NCI-H2196 (cell line): ENCODE results near the gene SOHLH1.

Experiments
- DNase-seq: peaks from one replicate; lab custom pipeline; 2025; ENCODE audit not compliant: unreplicated experiment; lab: John Stamatoyannopoulos, UW

The SOHLH1 gene, protein sequence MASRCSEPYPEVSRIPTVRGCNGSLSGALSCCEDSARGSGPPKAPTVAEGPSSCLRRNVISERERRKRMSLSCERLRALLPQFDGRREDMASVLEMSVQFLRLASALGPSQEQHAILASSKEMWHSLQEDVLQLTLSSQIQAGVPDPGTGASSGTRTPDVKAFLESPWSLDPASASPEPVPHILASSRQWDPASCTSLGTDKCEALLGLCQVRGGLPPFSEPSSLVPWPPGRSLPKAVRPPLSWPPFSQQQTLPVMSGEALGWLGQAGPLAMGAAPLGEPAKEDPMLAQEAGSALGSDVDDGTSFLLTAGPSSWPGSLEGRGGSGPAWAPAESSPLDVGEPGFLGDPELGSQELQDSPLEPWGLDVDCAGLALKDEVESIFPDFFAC

GRCh38 chr9:135699440-135699839 lies at the start of gene SOHLH1:
Gene SOHLH1 (minus strand): TSS chr9:135699481. CDS start chr9:135699467, 14 bp downstream.
- DNase-seq: no peak

GRCh38 chr9:135748676-135749075 lies 49.4 kb upstream of the SOHLH1 start:
- no peak for DNase-seq

GRCh38 chr9:135747311-135747710 lies 48.0 kb upstream of the SOHLH1 start:
- no peak for DNase-seq

- no peak for DNase-seq
Observed at GRCh38 chr9:135746565-135746964, 47.3 kb upstream of the SOHLH1 start.

- DNase-seq: no peak
Observed at GRCh38 chr9:135745686-135746324, 46.5 kb upstream of the SOHLH1 start.

GRCh38 chr9:135745189-135745588 lies 45.9 kb upstream of the SOHLH1 start:
- no peak for DNase-seq

- DNase-seq: no peak
Observed at GRCh38 chr9:135744333-135745070, 45.2 kb upstream of the SOHLH1 start.

DNA sequence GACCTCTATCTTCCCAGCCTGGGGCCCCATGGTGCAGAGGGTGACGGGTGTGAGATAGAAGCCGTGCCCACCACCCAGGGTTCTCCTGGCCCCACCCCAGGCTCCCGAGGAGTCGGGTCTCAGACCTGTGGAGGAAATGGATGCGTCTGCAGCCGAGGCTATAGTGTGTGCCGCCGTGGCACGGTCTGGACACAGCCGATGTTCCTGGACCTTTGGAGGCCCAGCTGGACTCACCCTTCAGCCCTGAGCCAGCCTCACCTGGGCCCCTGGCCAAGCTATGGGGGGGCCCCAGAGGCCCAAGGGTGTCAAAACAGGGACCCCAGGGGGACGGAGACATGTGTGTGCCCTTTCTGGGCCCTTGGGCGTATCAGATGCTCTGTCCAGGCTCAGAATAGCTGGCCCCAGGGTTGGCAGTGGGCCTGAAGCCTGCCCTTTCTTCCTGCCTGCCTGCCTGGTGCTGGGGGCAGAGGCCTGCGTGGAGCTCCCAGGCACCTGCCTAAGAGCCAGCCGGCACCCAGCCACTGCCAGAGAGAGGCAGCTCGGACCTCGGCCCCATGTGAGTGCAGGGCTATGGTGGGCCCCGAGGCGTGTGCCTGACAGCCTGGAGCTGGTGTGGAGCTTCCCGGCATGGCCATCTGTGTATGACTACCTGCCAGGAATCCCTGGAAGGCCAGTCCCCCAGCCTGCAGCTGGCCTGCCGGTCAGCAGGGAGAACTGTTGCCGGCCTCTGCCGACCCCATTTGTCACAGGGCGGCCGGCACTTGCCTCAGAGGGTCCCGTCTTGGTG lies 44.5 kb upstream of the SOHLH1 start:
- DNase-seq: no peak

DNA sequence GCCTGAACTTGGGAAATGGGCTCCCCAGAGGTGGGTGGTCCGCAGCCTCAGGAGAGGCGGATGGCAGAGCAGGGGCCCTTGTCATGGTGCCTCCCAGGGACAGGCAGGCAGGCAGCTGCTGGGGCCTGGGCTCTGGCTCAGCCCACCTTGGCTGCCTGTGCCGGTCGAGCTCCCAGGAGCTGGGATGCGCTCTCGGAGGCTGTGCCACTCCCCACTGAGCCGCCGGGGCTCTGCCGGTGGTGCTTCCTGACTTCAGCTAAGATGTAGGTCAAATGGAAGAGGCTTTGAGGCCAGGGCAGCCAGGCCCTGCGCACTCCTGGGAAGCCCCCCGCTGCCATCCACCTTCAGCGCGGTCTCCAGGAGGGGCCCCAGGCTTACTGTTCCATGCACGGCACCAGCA lies 43.7 kb upstream of the SOHLH1 start:
- no peak for DNase-seq

- DNase-seq: no peak
Observed at GRCh38 chr9:135741276-135742219, 42.3 kb upstream of the SOHLH1 start.

GRCh38 chr9:135739271-135740220 lies 40.3 kb upstream of the SOHLH1 start:
- DNase-seq: no peak

GRCh38 chr9:135737840-135738521 lies 38.7 kb upstream of the SOHLH1 start:
- no peak for DNase-seq

DNA sequence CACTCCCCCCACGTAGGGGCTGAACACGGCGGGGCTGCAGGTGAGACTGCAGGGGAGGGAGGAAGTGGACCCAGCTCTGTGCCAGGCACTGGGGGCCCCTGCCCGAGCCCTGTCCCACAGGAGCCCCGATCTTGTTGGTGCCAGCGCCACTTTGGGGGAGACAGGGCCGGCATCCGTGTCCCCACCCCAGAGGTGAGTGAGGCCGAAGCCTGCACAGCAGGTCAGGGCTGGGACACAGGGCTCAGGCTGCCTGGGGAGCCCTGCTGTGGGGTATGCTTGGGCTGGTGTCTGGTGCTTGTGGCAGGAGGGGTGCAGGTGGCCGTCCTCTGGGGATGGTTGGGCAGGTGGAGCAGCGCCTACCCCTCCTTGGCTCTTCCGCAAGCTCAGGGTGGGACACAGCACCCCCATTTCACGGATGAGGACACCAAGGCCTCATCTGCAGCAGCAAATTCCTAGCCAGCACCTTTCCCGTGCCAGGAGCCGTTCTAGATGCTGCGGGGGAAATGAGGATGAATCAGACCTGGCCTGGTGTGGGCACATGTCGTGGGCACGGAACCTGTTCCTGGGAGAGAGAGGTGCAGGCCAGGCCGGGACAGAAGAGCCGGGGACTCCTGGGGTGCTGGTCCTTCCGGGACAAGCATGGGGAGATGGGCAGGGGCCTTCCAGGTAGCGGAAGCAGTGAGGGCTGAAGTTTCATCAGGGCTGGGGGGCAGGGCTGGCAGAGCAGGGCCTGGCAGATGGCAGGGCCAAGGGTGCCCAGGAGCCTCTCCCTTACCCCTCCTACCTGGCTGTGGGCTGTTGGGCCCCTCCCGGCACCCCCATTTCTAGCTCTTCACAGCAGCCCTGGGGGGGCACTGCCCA lies 37.9 kb upstream of the SOHLH1 start:
- DNase-seq: no peak

- no peak for DNase-seq
Observed at GRCh38 chr9:135736272-135736978, 37.1 kb upstream of the SOHLH1 start.

DNA sequence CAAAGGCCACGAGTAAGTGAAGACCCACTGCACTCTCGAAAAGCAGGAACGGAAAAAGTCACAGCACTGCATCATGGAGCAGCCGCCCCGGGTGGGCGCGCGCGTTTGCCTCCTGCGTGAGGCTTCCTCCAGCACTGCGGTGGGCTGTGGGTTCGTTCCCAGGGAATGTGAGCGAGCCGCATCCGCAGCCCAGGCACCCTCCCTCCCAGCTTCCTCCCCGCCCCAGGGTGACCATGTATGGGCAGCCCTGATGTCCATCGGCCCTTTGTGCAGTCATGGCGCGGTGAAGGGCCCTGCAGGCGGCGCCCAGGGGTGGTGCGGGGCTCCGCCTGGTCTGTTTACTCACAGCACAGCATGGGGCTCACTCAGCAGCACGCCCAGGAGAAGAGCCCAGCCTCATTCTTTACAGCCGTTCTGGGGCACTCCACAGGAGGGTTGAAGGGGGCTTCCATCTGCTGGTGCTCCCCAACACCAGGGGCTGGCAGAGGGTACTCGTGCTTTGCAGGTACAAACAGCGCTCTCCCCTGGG lies 35.4 kb upstream of the SOHLH1 start:
- DNase-seq: no peak

DNA sequence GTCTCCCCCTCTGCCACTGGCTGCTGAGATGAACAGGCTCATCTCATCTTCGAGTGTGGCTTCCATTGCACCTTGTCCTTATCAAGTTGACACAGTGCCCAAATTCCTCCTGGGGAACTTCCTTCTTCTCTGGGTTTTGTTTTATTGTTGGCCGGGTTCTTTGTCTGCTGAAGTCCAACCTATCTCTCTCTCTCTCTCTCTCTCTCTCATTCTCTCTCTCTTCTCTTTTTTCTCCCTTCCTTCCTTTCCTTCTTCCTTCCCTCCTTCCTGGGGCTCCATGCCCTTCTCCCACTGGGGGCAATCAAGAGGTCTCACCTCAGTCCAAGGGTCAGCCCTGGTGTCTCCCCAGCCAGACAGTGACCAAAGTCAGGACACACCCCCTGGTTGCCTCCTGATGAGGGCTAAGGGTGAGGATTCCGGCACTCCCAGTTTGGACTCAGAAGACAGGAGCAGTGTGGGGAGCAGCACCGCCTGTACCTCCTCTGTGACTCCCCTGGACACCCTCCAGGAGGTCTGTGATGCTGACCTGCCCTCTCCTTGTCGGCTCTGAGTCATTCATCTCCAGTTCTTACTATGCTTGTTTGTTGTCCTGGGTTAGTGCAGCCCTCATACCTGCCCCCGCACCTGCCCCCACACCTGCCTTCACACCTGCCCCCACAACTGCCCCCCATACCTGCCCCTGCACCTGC lies 33.4 kb upstream of the SOHLH1 start:
- peak; percentile 17 for DNase-seq
